NB4 (cell line): ENCODE data around the gene GUCA2B.

Source experiments
- DNase-seq: peaks from one replicate; pipeline ENCODE4 v3.0.0; 2010; ENCODE audit warnings: low read depth
- H3K4me3 ChIP-seq: one replicate; pipeline ENCODE4 v1.5.1; 2011; ENCODE audit warnings: mild to moderate bottlenecking, low read depth, low read length, moderate library complexity
- CTCF ChIP-seq: IDR thresholded peaks from one replicate; pipeline ENCODE4 v1.5.1; 2012; ENCODE audit warnings: low read depth, low read length
- MAX ChIP-seq: IDR thresholded peaks from 2 replicates; pipeline ENCODE4 v1.6.1; 2011; ENCODE audit warnings: low read depth, low read length
- MYC ChIP-seq: IDR thresholded peaks from 2 replicates; pipeline ENCODE4 v1.6.1; 2011; ENCODE audit warnings: low read depth, low read length
- POLR2A ChIP-seq: IDR thresholded peaks from 2 replicates; pipeline ENCODE4 v1.6.1; 2011; ENCODE audit warnings: mild to moderate bottlenecking; ENCODE audit not compliant: insufficient read length; ENCODE audit errors: extremely low read depth

The GUCA2B gene

DNA sequence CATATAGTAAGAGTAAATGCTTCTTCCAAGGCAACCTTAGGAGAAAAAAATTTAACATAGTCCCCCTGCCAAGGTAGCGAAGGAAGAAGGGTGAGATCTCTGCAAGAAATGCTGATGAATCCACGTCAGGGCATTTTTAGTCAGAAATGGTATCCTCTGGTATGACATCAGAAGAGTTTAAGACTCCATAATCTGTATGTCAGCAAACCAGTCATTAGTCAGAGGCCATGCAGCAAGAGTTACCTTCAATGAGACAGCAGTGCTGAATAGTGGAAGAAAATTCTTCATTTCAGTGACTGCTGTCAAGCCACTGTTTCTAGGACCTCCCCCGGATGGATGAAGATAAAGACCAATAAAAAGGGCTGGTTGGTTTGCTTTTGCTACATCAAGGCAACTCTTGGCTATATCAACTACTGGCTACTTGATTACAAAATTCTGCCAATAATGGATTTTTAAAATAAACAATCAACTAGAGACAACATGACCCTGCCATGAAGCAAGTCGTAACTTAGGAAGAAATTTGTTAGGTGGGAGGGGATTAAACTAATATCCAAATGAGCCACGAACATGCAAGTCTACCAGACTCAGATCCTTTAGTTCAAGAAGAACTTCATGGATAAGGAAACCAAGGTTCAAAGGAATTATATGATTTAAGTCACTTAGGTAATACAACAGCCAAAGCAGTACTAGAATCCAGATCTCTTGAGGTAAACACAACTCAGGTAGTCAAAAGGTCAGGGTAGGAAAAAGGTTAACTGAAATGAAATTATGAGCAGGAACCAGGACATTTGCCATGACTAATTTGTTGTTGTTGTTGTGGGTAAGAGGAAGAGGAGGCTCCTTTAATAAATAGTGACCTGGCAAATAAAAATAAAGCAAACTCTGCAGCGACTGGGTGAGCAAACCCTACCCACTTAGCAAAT lies 37.0 kb downstream of the GUCA2B start:
- TF ChIP-seq CTCF (no peak), MAX (no peak), MYC (no peak), POLR2A (no peak)
- no peak overlapping the region for H3K4me3 ChIP-seq
- no peak for DNase-seq

DNA sequence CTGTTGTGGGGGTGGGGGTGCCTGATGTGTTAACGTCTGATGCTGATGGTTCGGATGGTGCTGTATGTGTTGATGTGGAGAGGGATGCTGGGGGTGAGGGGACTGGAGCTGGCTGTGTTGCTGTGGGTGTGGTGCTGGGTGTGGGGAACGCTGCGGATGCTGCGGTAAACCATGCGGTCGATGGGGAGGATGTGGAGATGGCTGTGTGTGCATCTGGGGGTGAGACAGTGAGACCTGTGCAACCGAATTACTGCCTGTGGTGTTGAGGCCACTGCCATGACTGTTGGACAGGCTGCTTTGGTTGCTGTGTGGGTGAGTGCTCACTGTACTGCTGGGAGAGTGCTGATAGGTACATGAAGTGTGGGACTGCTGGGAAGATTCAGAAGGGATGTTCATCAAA lies 38.1 kb downstream of the GUCA2B start:
- H3K4me3 ChIP-seq: no peak overlapping the region
- TF ChIP-seq MYC: no peak
- no peak for DNase-seq

GRCh38 chr1:42192106-42192505 lies 38.9 kb downstream of the GUCA2B start:
- H3K4me3 ChIP-seq: no peak overlapping the region
- DNase-seq: no peak
- TF ChIP-seq POLR2A (no peak), CTCF (no peak), MAX (no peak), MYC (no peak)

DNA sequence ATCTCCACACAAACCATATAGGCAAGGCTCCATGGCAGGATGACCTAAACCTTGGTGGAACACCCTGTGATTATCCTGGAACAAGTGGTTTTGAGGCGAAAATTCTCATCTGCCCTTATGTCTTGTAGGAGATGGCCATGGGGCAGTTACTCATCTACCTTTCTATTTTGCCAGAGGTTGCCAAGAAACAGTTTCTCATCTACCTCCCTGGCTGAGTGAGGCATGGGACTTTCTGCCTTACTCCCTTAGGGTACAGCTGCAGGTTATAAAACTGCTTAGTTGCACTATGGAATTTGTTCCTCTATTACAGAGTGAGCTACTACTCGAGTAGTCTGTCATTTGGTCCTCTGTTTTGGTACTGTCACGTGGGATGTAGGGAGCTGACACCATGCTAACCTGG lies 42.6 kb downstream of the GUCA2B start:
- H3K4me3 ChIP-seq: no peak overlapping the region
- no peak for DNase-seq
- TF ChIP-seq MYC (no peak), MAX (no peak), CTCF (no peak), POLR2A (no peak)

DNA sequence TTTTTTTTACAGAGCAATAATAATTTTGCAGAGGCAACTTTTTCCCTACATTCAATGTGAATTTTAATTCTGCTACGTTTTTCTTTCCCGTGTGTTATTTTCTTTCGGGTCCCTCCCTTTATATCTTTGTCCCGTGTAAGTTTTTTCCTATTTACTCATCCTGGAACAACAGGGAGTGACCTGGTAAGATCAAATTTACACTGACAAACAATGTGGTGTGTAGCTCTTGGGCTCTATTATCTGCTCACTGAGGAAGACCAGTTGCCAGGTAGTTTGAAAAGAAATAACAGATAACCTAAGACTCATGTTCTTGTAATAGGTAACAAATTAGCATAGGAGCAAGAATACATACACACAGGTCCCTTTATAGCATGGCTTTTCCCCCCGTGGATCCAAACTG lies 45.0 kb downstream of the GUCA2B start:
- TF ChIP-seq POLR2A (no peak), MAX (no peak), CTCF (no peak), MYC (no peak)
- H3K4me3 ChIP-seq: no peak overlapping the region
- DNase-seq: no peak

- no peak for TF ChIP-seq POLR2A
- TF ChIP-seq CTCF: no peak
- no peak for TF ChIP-seq MYC
- TF ChIP-seq MAX: no peak
- no peak for DNase-seq
- H3K4me3 ChIP-seq: no peak overlapping the region
These were observed 48.8 kb downstream of the GUCA2B start for GRCh38 chr1:42201986-42202385.
